Neural progenitor cell (in vitro differentiated cells): ENCODE results near the gene PILRA. TPM values are rescaled to one million over a fixed set of nuclear protein-coding genes. Genes with fewer than 3 reads are reported as not detected.
A peak's percentile ranks its signal among the peaks of the same experiment; 100 is the strongest.

Source experiments
- DNase-seq: peaks from one replicate; pipeline ENCODE4 v3.0.0-alpha.2; 2016; ENCODE audit warnings: low spot score
- H2AFZ ChIP-seq: fragments of 200-600 bp; sonication (generic); replicated peaks from 2 replicates; pipeline ENCODE4 v1.6.1; 2016; ENCODE audit warnings: antibody characterized with exemption
- H3F3A ChIP-seq: fragments of 200-600 bp; sonication (generic); 2 replicates; pipeline ENCODE4 v1.6.1; 2016; ENCODE audit warnings: antibody characterized with exemption, low read depth
- H3K27ac ChIP-seq: fragments of 200-600 bp; sonication (generic); 2 replicates; pipeline ENCODE4 v1.5.1; 2016; ENCODE audit warnings: mild to moderate bottlenecking
- H3K27me3 ChIP-seq: fragments of 200-600 bp; sonication (generic); 2 replicates; pipeline ENCODE4 v1.6.1; 2016; ENCODE audit warnings: mild to moderate bottlenecking, moderate library complexity
- H3K36me3 ChIP-seq: fragments of 200-600 bp; sonication (generic); 2 replicates; pipeline ENCODE4 v1.5.1; 2016
- H3K4me1 ChIP-seq: fragments of 200-600 bp; sonication (generic); 2 replicates; pipeline ENCODE4 v1.6.1; 2016; ENCODE audit warnings: mixed run types
- H3K4me2 ChIP-seq: fragments of 200-600 bp; sonication (generic); 2 replicates; pipeline ENCODE4 v1.6.1; 2016
- H3K4me3 ChIP-seq: fragments of 200-600 bp; sonication (generic); 2 replicates; pipeline ENCODE4 v1.5.1; 2016
- H3K79me2 ChIP-seq: fragments of 200-600 bp; sonication (generic); 2 replicates; pipeline ENCODE4 v1.6.1; 2016; ENCODE audit warnings: low read depth
- H3K9ac ChIP-seq: fragments of 200-600 bp; sonication (generic); 2 replicates; pipeline ENCODE4 v1.6.1; 2016
- H3K9me3 ChIP-seq: fragments of 200-600 bp; sonication (generic); 2 replicates; pipeline ENCODE4 v1.5.1; 2016; ENCODE audit warnings: low read depth
- H4K20me1 ChIP-seq: fragments of 200-600 bp; sonication (generic); 2 replicates; pipeline ENCODE4 v1.6.1; 2016; ENCODE audit warnings: low read depth
- H3K27ac Mint-ChIP-seq: 3 replicates; pipeline ENCODE4 v1.8.0; 2021; ENCODE audit warnings: mixed read lengths
- H3K27me3 Mint-ChIP-seq: 2 replicates; pipeline ENCODE4 v1.8.0; 2022; ENCODE audit warnings: low read depth, mild to moderate bottlenecking, inconsistent platforms, moderate library complexity, mixed read lengths; ENCODE audit not compliant: insufficient read depth
- H3K36me3 Mint-ChIP-seq: 3 replicates; pipeline ENCODE4 v1.8.0; 2021; ENCODE audit warnings: mixed read lengths
- H3K4me1 Mint-ChIP-seq: 3 replicates; pipeline ENCODE4 v1.8.0; 2021; ENCODE audit warnings: mixed read lengths
- H3K4me3 Mint-ChIP-seq: 3 replicates; pipeline ENCODE4 v1.8.0; 2021; ENCODE audit warnings: mild to moderate bottlenecking, moderate library complexity, mixed read lengths
- H3K9me3 Mint-ChIP-seq: 3 replicates; pipeline ENCODE4 v1.8.0; 2020; ENCODE audit warnings: mixed read lengths
- CTCF ChIP-seq: fragments of 200-600 bp; sonication (generic); IDR thresholded peaks from 2 replicates; pipeline ENCODE4 v1.5.1; 2017; ENCODE audit warnings: antibody characterized with exemption, mild to moderate bottlenecking
- EZH2 ChIP-seq: fragments of 200-600 bp; sonication (generic); IDR thresholded peaks from 2 replicates; pipeline ENCODE4 v1.6.1; 2017; ENCODE audit warnings: antibody characterized with exemption, mild to moderate bottlenecking, moderate library complexity
- EZH2phosphoT487 ChIP-seq: fragments of 200-600 bp; sonication (generic); IDR thresholded peaks from 2 replicates; pipeline ENCODE4 v1.6.1; 2017; ENCODE audit warnings: antibody characterized with exemption
- total RNA-seq: library from RNA; depleted of rRNA; stranded (reverse); fragments of >200 nt; gene quantifications from 2 replicates; pipeline ENCODE4 v1.2.3, GENCODE V29; 2015; ENCODE audit warnings: low replicate concordance

PILRA gene
- total RNA-seq, 1 donor from 2014 or later = 6.7 TPM

GRCh38 chr7:100431286-100431735, 58.0 kb downstream of the PILRA start:
- Histone ChIP-seq H3K4me1 (peaks cover 32% of the 10 kb centered on the region), H3K27me3 (peaks cover 10% of the 10 kb centered on the region), H3K9ac (no peak overlapping the region), H3F3A (peaks cover 69% of the 10 kb centered on the region), H3K27ac (no peak overlapping the region), H3K79me2 (peaks cover 62% of the 10 kb centered on the region), H3K9me3 (no peaks in the 10 kb centered on the region), H3K4me2 (peak overlapping the region; percentile 81), H3K36me3 (no peaks in the 10 kb centered on the region), H3K4me3 (peak overlapping the region; percentile 71), H2AFZ (no peak overlapping the region), H4K20me1 (peaks cover 51% of the 10 kb centered on the region)
- peak overlapping the region; percentile 89 for H3K4me3 Mint-ChIP-seq
- H3K27me3 Mint-ChIP-seq = peaks cover 12% of the 10 kb centered on the region
- H3K27ac Mint-ChIP-seq = peak overlapping the region; percentile 72
- DNase-seq = no peak
- peaks cover 2% of the 10 kb centered on the region for H3K9me3 Mint-ChIP-seq
- peaks cover 49% of the 10 kb centered on the region for H3K4me1 Mint-ChIP-seq
- peaks cover 30% of the 10 kb centered on the region for H3K36me3 Mint-ChIP-seq
- TF ChIP-seq EZH2 = no peak
- TF ChIP-seq EZH2phosphoT487 = no peak
- no peak for TF ChIP-seq CTCF

- peaks cover 2% of the 10 kb centered on the region for H3K9me3 Mint-ChIP-seq
- TF ChIP-seq EZH2phosphoT487 = no peak
- no peak for TF ChIP-seq CTCF
- TF ChIP-seq EZH2 = no peak
- peaks cover 32% of the 10 kb centered on the region for H3K4me1 ChIP-seq
- H3K4me1 Mint-ChIP-seq = peaks cover 49% of the 10 kb centered on the region
- H3K27me3 Mint-ChIP-seq = peaks cover 12% of the 10 kb centered on the region
- peak overlapping the region; percentile 71 for H3K4me3 ChIP-seq
- H3F3A ChIP-seq = peaks cover 70% of the 10 kb centered on the region
- H3K27ac Mint-ChIP-seq = peak overlapping the region; percentile 83
- H3K4me2 ChIP-seq = peak overlapping the region; percentile 81
- H3K36me3 ChIP-seq = no peaks in the 10 kb centered on the region
- no peak for DNase-seq
- H2AFZ ChIP-seq = no peak overlapping the region
- peaks cover 51% of the 10 kb centered on the region for H4K20me1 ChIP-seq
- peak overlapping the region; percentile 89 for H3K4me3 Mint-ChIP-seq
- no peak overlapping the region for H3K9ac ChIP-seq
- peaks cover 62% of the 10 kb centered on the region for H3K79me2 ChIP-seq
- peaks cover 32% of the 10 kb centered on the region for H3K36me3 Mint-ChIP-seq
- H3K27me3 ChIP-seq = peaks cover 10% of the 10 kb centered on the region
- H3K9me3 ChIP-seq = no peaks in the 10 kb centered on the region
- H3K27ac ChIP-seq = peak overlapping the region; percentile 4
Measured at GRCh38 chr7:100432053-100432452, 58.8 kb downstream of the PILRA start.

GRCh38 chr7:100432621-100433275, 59.5 kb downstream of the PILRA start:
- peak overlapping the region; percentile 81 for H3K4me2 ChIP-seq
- H4K20me1 ChIP-seq = peaks cover 51% of the 10 kb centered on the region
- Mint-ChIP-seq H3K4me3 (peak overlapping the region; percentile 89), H3K36me3 (peaks cover 32% of the 10 kb centered on the region), H3K4me1 (peaks cover 49% of the 10 kb centered on the region), H3K27ac (peak overlapping the region; percentile 76), H3K27me3 (peaks cover 12% of the 10 kb centered on the region), H3K9me3 (peaks cover 2% of the 10 kb centered on the region)
- peaks cover 3% of the 10 kb centered on the region for H3K27me3 ChIP-seq
- no peak for DNase-seq
- TF ChIP-seq EZH2 = no peak
- no peak for TF ChIP-seq EZH2phosphoT487
- no peak for TF ChIP-seq CTCF
- H3F3A ChIP-seq = peaks cover 77% of the 10 kb centered on the region
- H3K27ac ChIP-seq = peak overlapping the region; percentile 4
- H3K4me3 ChIP-seq = peak overlapping the region; percentile 71
- no peaks in the 10 kb centered on the region for H3K36me3 ChIP-seq
- H3K9me3 ChIP-seq = no peaks in the 10 kb centered on the region
- H2AFZ ChIP-seq = no peak overlapping the region
- peaks cover 32% of the 10 kb centered on the region for H3K4me1 ChIP-seq
- peaks cover 62% of the 10 kb centered on the region for H3K79me2 ChIP-seq
- no peak overlapping the region for H3K9ac ChIP-seq
